Smooth muscle cell (in vitro differentiated cells): ENCODE data around the gene ERN2. TPM values are rescaled to one million over a fixed set of nuclear protein-coding genes. Genes with fewer than 3 reads are reported as not detected.

Experiments
- DNase-seq: peaks from one replicate; lab custom pipeline; 2025; ENCODE audit not compliant: unreplicated experiment; lab: John Stamatoyannopoulos, UW
- H2AFZ ChIP-seq: fragments of 200-600 bp; sonication (generic); 2 replicates; pipeline ENCODE4 v1.6.0; 2016; ENCODE audit warnings: antibody characterized with exemption, low read depth, mild to moderate bottlenecking
- H3F3A ChIP-seq: fragments of 200-600 bp; sonication (generic); 2 replicates; pipeline ENCODE4 v1.6.0; 2017; ENCODE audit warnings: antibody characterized with exemption, low read depth
- H3K27ac ChIP-seq: fragments of 200-600 bp; sonication (generic); 2 replicates; pipeline ENCODE4 v1.5.1; 2016; ENCODE audit warnings: low read depth, mild to moderate bottlenecking
- H3K27me3 ChIP-seq: fragments of 200-600 bp; sonication (generic); 2 replicates; pipeline ENCODE4 v1.6.1; 2016; ENCODE audit warnings: low read depth, mild to moderate bottlenecking
- H3K36me3 ChIP-seq: fragments of 200-600 bp; sonication (generic); 2 replicates; pipeline ENCODE4 v1.5.1; 2016; ENCODE audit warnings: low read depth
- H3K4me1 ChIP-seq: fragments of 200-600 bp; sonication (generic); 2 replicates; pipeline ENCODE4 v1.5.1; 2016; ENCODE audit warnings: low read depth
- H3K4me2 ChIP-seq: fragments of 200-600 bp; sonication (generic); 2 replicates; pipeline ENCODE4 v1.6.0; 2016; ENCODE audit warnings: mild to moderate bottlenecking
- H3K4me3 ChIP-seq: fragments of 200-600 bp; sonication (generic); 2 replicates; pipeline ENCODE4 v1.5.1; 2016; ENCODE audit warnings: mild to moderate bottlenecking
- H3K79me2 ChIP-seq: fragments of 200-600 bp; sonication (generic); 2 replicates; pipeline ENCODE4 v1.6.0; 2016; ENCODE audit warnings: low read depth, mild to moderate bottlenecking
- H3K9ac ChIP-seq: fragments of 200-600 bp; sonication (generic); 2 replicates; pipeline ENCODE4 v1.6.0; 2016; ENCODE audit warnings: low read depth
- H3K9me3 ChIP-seq: fragments of 200-600 bp; sonication (generic); replicated peaks from 2 replicates; pipeline ENCODE4 v1.5.1; 2016; ENCODE audit warnings: low read depth
- H4K20me1 ChIP-seq: fragments of 200-600 bp; sonication (generic); 2 replicates; pipeline ENCODE4 v1.6.0; 2016; ENCODE audit warnings: low read depth
- WGBS: methylation state at CpG from one replicate; pipeline ENCODE4 v1.1.7; 2016; ENCODE audit warnings: low lambda C conversion rate; 5-methylcytosine and 5-hydroxymethylcytosine counted together
- polyA plus RNA-seq: library from polyadenylated mRNA; unstranded; fragments of >200 nt; fragmentation: Nextera tagmentation; extraction: Ambion mirVana; gene quantifications from 2 replicates; pipeline ENCODE4 v1.2.1, GENCODE V29; 2016
- total RNA-seq: library from RNA; depleted of rRNA; stranded (reverse); fragments of >200 nt; gene quantifications from 2 replicates; pipeline ENCODE4 v1.2.3, GENCODE V29; 2014
- TF ChIP-seq, protein P1 (sequence below): fragments of 200-600 bp; sonication (generic); IDR thresholded peaks from 2 replicates; pipeline ENCODE4 v1.5.1; 2017; ENCODE audit warnings: borderline replicate concordance, mild to moderate bottlenecking, antibody characterized with exemption; ENCODE audit not compliant: insufficient read depth, poor library complexity, severe bottlenecking

Gene ERN2
- total and polyA plus RNA-seq, 2 experiments from 2014 or later, result not detected

GRCh38 chr16:23692190-23692837 lies 20.7 kb downstream of the ERN2 start:
- Histone ChIP-seq H3K27me3 (no peaks in the 10 kb centered on the region), H3K9ac (no peak overlapping the region), H3K9me3 (no peaks in the 10 kb centered on the region), H3F3A (peaks cover 6% of the 10 kb centered on the region), H3K4me2 (no peak overlapping the region), H3K36me3 (no peaks in the 10 kb centered on the region), H4K20me1 (no peaks in the 10 kb centered on the region), H3K4me1 (peaks cover 3% of the 10 kb centered on the region), H2AFZ (no peak overlapping the region), H3K27ac (no peak overlapping the region), H3K4me3 (no peak overlapping the region), H3K79me2 (no peaks in the 10 kb centered on the region)
- TF ChIP-seq, protein P1, sequence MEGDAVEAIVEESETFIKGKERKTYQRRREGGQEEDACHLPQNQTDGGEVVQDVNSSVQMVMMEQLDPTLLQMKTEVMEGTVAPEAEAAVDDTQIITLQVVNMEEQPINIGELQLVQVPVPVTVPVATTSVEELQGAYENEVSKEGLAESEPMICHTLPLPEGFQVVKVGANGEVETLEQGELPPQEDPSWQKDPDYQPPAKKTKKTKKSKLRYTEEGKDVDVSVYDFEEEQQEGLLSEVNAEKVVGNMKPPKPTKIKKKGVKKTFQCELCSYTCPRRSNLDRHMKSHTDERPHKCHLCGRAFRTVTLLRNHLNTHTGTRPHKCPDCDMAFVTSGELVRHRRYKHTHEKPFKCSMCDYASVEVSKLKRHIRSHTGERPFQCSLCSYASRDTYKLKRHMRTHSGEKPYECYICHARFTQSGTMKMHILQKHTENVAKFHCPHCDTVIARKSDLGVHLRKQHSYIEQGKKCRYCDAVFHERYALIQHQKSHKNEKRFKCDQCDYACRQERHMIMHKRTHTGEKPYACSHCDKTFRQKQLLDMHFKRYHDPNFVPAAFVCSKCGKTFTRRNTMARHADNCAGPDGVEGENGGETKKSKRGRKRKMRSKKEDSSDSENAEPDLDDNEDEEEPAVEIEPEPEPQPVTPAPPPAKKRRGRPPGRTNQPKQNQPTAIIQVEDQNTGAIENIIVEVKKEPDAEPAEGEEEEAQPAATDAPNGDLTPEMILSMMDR, result no peak
- WGBS, result 93% methylated on average over 6 of the region's 6 CpGs
- DNase-seq, result no peak

GRCh38 chr16:23691483-23692189 lies 21.4 kb downstream of the ERN2 start:
- TF ChIP-seq, protein P1, result no peak
- Histone ChIP-seq H3F3A (peaks cover 6% of the 10 kb centered on the region), H3K36me3 (no peaks in the 10 kb centered on the region), H3K9me3 (no peaks in the 10 kb centered on the region), H4K20me1 (no peaks in the 10 kb centered on the region), H2AFZ (no peak overlapping the region), H3K27me3 (no peaks in the 10 kb centered on the region), H3K9ac (no peak overlapping the region), H3K4me2 (no peak overlapping the region), H3K4me3 (no peak overlapping the region), H3K27ac (no peak overlapping the region), H3K79me2 (no peaks in the 10 kb centered on the region), H3K4me1 (peaks cover 3% of the 10 kb centered on the region)
- WGBS, result 97% methylated on average over 10 of the region's 10 CpGs
- DNase-seq, result no peak

DNA sequence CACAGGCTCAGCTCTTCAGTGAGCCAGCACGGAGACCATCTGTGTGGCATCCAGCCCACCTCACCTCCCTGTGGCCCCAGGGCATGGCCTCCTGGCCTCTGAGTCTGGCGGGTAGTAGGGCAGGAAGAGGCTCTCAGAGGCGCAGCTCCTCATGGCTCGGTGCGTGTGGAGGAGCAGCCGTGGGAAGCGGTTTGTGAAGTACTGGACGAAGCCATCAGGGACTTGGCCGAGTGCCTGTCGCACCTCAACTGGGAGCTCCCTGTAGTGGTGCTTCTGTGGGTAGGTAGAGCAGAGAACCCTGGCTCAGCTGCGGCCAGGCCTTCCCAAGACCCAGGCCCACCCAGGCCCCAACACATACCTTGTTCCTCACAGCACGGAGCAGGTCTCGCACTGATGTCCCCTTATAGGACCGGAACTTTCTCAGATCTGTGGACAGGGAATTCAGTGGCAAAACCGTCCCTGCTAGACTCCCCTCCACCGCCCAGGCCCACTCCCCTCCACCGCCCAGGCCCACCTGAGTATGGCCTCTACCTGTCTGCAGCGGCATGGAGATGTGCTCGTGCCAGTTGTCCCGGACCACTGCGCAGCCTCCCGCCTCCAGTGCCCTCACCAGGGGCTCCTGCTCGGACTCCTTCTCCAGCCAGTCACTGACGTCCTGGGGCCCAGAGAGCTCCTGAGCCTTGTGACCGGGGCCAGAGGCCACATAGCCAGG lies 22.1 kb downstream of the ERN2 start:
- Histone ChIP-seq H3F3A (peaks cover 6% of the 10 kb centered on the region), H3K27me3 (no peaks in the 10 kb centered on the region), H3K27ac (no peak overlapping the region), H3K79me2 (no peaks in the 10 kb centered on the region), H4K20me1 (no peaks in the 10 kb centered on the region), H2AFZ (no peak overlapping the region), H3K4me1 (peaks cover 3% of the 10 kb centered on the region), H3K4me2 (no peak overlapping the region), H3K36me3 (no peaks in the 10 kb centered on the region), H3K4me3 (no peak overlapping the region), H3K9ac (no peak overlapping the region), H3K9me3 (no peaks in the 10 kb centered on the region)
- DNase-seq, result no peak
- WGBS, result 96% methylated on average over 22 of the region's 25 CpGs
- TF ChIP-seq, protein P1, result no peak
